KMS-11 (cell line): Measurements from ENCODE around the gene KLK13.

Experiments used
- H2AFZ ChIP-seq: fragments of 200-600 bp; sonication (generic); 2 replicates; pipeline ENCODE4 v1.6.1; 2016; ENCODE audit warnings: antibody characterized with exemption, mixed run types, low read depth
- H3K27ac ChIP-seq: fragments of 200-600 bp; sonication (generic); 2 replicates; pipeline ENCODE4 v1.6.1; 2016; ENCODE audit warnings: mild to moderate bottlenecking, mixed run types
- H3K27me3 ChIP-seq: fragments of 200-600 bp; sonication (generic); 2 replicates; pipeline ENCODE4 v1.6.1; 2017; ENCODE audit warnings: mild to moderate bottlenecking, low read depth, mixed run types, moderate library complexity; ENCODE audit not compliant: insufficient read depth
- H3K36me3 ChIP-seq: fragments of 200-600 bp; sonication (generic); 2 replicates; pipeline ENCODE4 v1.6.1; 2017; ENCODE audit warnings: mild to moderate bottlenecking, mixed run types; ENCODE audit not compliant: insufficient read depth
- H3K4me1 ChIP-seq: fragments of 200-600 bp; sonication (generic); 2 replicates; pipeline ENCODE4 v1.6.1; 2016; ENCODE audit warnings: mild to moderate bottlenecking, low read depth, mixed run types; ENCODE audit not compliant: poor library complexity, severe bottlenecking
- H3K4me2 ChIP-seq: fragments of 200-600 bp; sonication (generic); 2 replicates; pipeline ENCODE4 v1.7.0; 2016; ENCODE audit warnings: mild to moderate bottlenecking, mixed run types
- H3K4me3 ChIP-seq: fragments of 200-600 bp; sonication (generic); IDR thresholded peaks from 2 replicates; pipeline ENCODE4 v1.6.1; 2017; ENCODE audit warnings: low read depth, low read length, mixed read lengths; ENCODE audit not compliant: insufficient read depth
- H3K79me2 ChIP-seq: fragments of 200-600 bp; sonication (generic); 2 replicates; pipeline ENCODE4 v1.6.1; 2016; ENCODE audit warnings: low read depth, mixed run types; ENCODE audit not compliant: insufficient read depth
- H3K9ac ChIP-seq: fragments of 200-600 bp; sonication (generic); 2 replicates; pipeline ENCODE4 v1.6.1; 2016; ENCODE audit warnings: mild to moderate bottlenecking, mixed run types
- H4K20me1 ChIP-seq: fragments of 200-600 bp; sonication (generic); 2 replicates; pipeline ENCODE4 v1.6.1; 2016; ENCODE audit warnings: mild to moderate bottlenecking, mixed run types; ENCODE audit not compliant: insufficient read depth
- CTCF ChIP-seq: fragments of 200-600 bp; sonication (generic); conservative IDR thresholded peaks from 2 replicates; pipeline ENCODE4 v1.6.1; 2017; ENCODE audit warnings: low read depth, mild to moderate bottlenecking, antibody characterized with exemption, low read length, moderate library complexity, mixed read lengths

Gene KLK13

GRCh38 chr19:51108805-51109146, 43.9 kb upstream of the KLK13 start:
- H3K27me3 ChIP-seq = peaks cover 23% of the 10 kb centered on the region; the same call in 1 of the 2 replicates
- H3K79me2 ChIP-seq = peaks cover 13% of the 10 kb centered on the region
- no peaks in the 10 kb centered on the region for H3K36me3 ChIP-seq
- H4K20me1 ChIP-seq = no peaks in the 10 kb centered on the region
- no peak overlapping the region; the same call in 1 of the 2 replicates for H3K9ac ChIP-seq
- no peak overlapping the region for H3K4me3 ChIP-seq
- peaks cover 8% of the 10 kb centered on the region for H3K4me1 ChIP-seq
- no peak overlapping the region; the same call in 1 of the 2 replicates for H3K27ac ChIP-seq
- TF ChIP-seq CTCF = no peak
- H2AFZ ChIP-seq = peak overlapping the region; percentile 93
- peak overlapping the region; percentile 83 for H3K4me2 ChIP-seq

DNA sequence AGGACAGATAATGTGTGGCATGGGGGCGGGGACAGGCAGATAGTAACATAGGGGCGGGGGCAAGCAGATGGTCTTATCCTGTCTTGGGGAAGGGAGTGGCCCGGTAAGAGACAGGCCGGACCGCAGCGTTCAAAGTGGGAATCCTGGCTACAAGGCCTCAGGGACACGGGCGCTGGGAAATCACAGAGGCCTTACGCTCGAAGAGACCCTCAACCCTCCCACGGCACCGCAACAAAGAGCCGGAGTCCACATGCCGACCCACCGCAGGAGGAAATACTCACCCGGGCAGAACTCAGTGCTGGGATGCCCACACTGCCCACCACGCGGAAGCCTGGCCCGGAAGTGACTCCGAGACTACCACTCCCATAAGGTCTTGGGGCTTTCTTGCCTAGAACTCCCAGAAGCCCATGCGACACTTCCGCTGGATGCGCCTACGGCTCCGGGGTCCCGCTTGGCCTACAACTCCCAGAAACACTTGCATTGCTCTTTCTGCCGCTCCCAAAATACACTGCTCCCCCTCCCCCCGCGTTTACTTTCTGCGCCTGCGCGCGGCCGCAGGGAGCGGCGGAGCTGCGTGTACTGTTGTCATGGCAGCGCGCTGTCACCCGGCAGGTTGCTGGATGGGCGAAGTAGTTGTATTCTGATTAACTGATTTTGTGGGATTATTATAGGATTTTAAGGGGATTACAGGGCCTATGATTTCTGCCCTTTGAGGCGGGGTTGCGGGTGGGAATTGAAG, 43.3 kb upstream of the KLK13 start, which contains the start of gene CTU1:
TSS of gene CTU1 (minus strand) at position 344 of the 739 bp plus-strand sequence. CDS start 3,840 bp downstream, outside the sequence.
- Histone ChIP-seq H3K4me1 (peaks cover 8% of the 10 kb centered on the region), H3K36me3 (no peaks in the 10 kb centered on the region), H3K4me3 (no peak within 1 kb of the TSS), H3K27ac (peak within 1 kb of the TSS; percentile 40), H3K4me2 (peak within 1 kb of the TSS; percentile 84), H4K20me1 (no peaks in the 10 kb centered on the region), H2AFZ (peak within 1 kb of the TSS; percentile 93), H3K27me3 (peaks cover 19% of the 10 kb centered on the region; the same call in 1 of the 2 replicates), H3K9ac (peak within 1 kb of the TSS; percentile 72), H3K79me2 (peaks cover 13% of the 10 kb centered on the region)
- TF ChIP-seq CTCF = no peak

GRCh38 chr19:51107406-51108065, 42.6 kb upstream of the KLK13 start:
- no peak overlapping the region for H3K4me3 ChIP-seq
- H4K20me1 ChIP-seq = no peaks in the 10 kb centered on the region
- no peaks in the 10 kb centered on the region for H3K36me3 ChIP-seq
- peak overlapping the region; percentile 72 for H3K9ac ChIP-seq
- peaks cover 13% of the 10 kb centered on the region; the same call in 1 of the 2 replicates for H3K27me3 ChIP-seq
- H2AFZ ChIP-seq = peak overlapping the region; percentile 93
- H3K4me2 ChIP-seq = peak overlapping the region; percentile 84
- TF ChIP-seq CTCF = no peak
- H3K27ac ChIP-seq = peak overlapping the region; percentile 40
- peaks cover 13% of the 10 kb centered on the region for H3K79me2 ChIP-seq
- H3K4me1 ChIP-seq = peaks cover 8% of the 10 kb centered on the region

DNA sequence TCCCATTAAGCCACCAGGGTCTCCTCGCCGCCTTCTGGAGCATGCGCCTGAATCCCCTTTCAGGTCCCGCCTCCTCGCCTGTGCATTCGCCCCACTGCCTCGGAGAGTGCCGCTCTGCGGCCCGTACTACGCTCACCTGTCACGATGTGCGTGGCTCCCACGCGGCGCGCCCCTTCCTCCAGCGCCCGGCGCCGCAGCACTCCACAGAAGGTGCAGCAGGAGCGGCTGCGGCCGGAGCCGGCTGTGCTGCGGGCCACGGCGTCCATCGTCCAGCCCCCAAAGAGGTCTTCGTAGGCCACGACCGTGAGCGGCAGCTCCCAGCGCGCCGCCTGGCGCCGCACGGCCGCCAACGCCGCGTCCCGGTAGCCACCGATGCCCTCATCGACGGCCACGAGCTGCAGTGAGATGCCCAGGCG, 39.0 kb upstream of the KLK13 start:
- peaks cover 13% of the 10 kb centered on the region for H3K79me2 ChIP-seq
- no peak for TF ChIP-seq CTCF

More for the DNA sequence above, 39.0 kb upstream of the KLK13 start:
- no peak overlapping the region for H2AFZ ChIP-seq
- no peaks in the 10 kb centered on the region for H4K20me1 ChIP-seq
- H3K4me3 ChIP-seq = no peak overlapping the region
- H3K4me2 ChIP-seq = no peak overlapping the region
- no peak overlapping the region for H3K27ac ChIP-seq
- no peaks in the 10 kb centered on the region for H3K27me3 ChIP-seq
- peaks cover 7% of the 10 kb centered on the region for H3K4me1 ChIP-seq
- H3K36me3 ChIP-seq = no peaks in the 10 kb centered on the region; the same call in 1 of the 2 replicates
- no peak overlapping the region for H3K9ac ChIP-seq
